ENCODE measurements around the gene SH3TC1. TPM values are rescaled to one million over a fixed set of nuclear protein-coding genes. Genes with fewer than 3 reads are reported as not detected.

Gene SH3TC1
- total RNA-seq, 4 donors from 2014 or later = 13.7 to 18.7 (median 15.2) TPM

- Histone ChIP-seq H3K36me3 (peaks cover 0 to 42% (median 2%) of the 10 kb centered on the region in 4 donors), H3K4me3 (no peak overlapping the region), H3K27me3 (no peaks in the 10 kb centered on the region), H3K9me3 (no peaks in the 10 kb centered on the region), H3K4me1 (peaks cover 7 to 25% (median 20%) of the 10 kb centered on the region in 4 donors), H3K27ac (replicated peaks in 1 of 4) (no peak overlapping the region)
- DNase-seq (ENCODE audit: extremely low spot score) = no peak
- no peak for TF ChIP-seq POLR2AphosphoS5 (IDR thresholded peaks at IDR 0.05)
- 85% methylated on average over 11 of the region's 19 CpGs for WGBS
- intact Hi-C loops (cut with DNase I) = no loop called here
Observed at GRCh38 chr4:8205241-8205707, 6.2 kb downstream of the SH3TC1 start.

GRCh38 chr4:8205749-8206611, 6.9 kb downstream of the SH3TC1 start:
- H3K4me3 ChIP-seq = no peak overlapping the region
- H3K27me3 ChIP-seq = no peaks in the 10 kb centered on the region
- WGBS = 68% methylated on average over 10 of the region's 26 CpGs
- intact Hi-C loops (cut with DNase I) = no loop called here
- TF ChIP-seq POLR2A (IDR thresholded peaks at IDR 0.05; ENCODE audit: low read depth) = no peak
- TF ChIP-seq POLR2AphosphoS5 (IDR thresholded peaks at IDR 0.05) = no peak
- TF ChIP-seq EP300 (IDR thresholded peaks at IDR 0.05) = no peak
- no peak for TF ChIP-seq CTCF (IDR thresholded peaks at IDR 0.05)
- H3K9me3 ChIP-seq = no peaks in the 10 kb centered on the region
- H3K4me1 ChIP-seq = peaks cover 5 to 20% (median 15%) of the 10 kb centered on the region in 4 donors
- DNase-seq (ENCODE audit: extremely low spot score) = no peak
- no peak overlapping the region for H3K27ac ChIP-seq (replicated peaks in 1 of 4)
- peaks cover 0 to 44% (median 2%) of the 10 kb centered on the region in 4 donors for H3K36me3 ChIP-seq

- intact Hi-C loops (cut with DNase I) = no loop called here
- peaks cover 0 to 7% (median 2%) of the 10 kb centered on the region in 4 donors for H3K4me1 ChIP-seq
- no peak for TF ChIP-seq CTCF (IDR thresholded peaks at IDR 0.05)
- no peak for TF ChIP-seq EP300 (IDR thresholded peaks at IDR 0.05)
- no peak for TF ChIP-seq POLR2AphosphoS5 (IDR thresholded peaks at IDR 0.05)
- no peak for TF ChIP-seq POLR2A (IDR thresholded peaks at IDR 0.05; ENCODE audit: low read depth)
- no peak overlapping the region for H3K27ac ChIP-seq (replicated peaks in 1 of 4)
- no peaks in the 10 kb centered on the region for H3K9me3 ChIP-seq
- H3K4me3 ChIP-seq = no peak overlapping the region
- no peaks in the 10 kb centered on the region for H3K27me3 ChIP-seq
- DNase-seq (ENCODE audit: extremely low spot score) = no peak
- WGBS = 91% methylated on average over 6 of the region's 6 CpGs
- H3K36me3 ChIP-seq = peaks cover 0 to 44% (median 2%) of the 10 kb centered on the region in 4 donors
Observed at GRCh38 chr4:8207314-8207713, 8.2 kb downstream of the SH3TC1 start.

GRCh38 chr4:8208565-8208964, 9.5 kb downstream of the SH3TC1 start:
- Histone ChIP-seq H3K4me3 (no peak overlapping the region), H3K27ac (replicated peaks in 1 of 4) (no peak overlapping the region), H3K27me3 (no peaks in the 10 kb centered on the region), H3K9me3 (no peaks in the 10 kb centered on the region), H3K4me1 (peaks cover 0 to 5% (median 0%) of the 10 kb centered on the region in 4 donors), H3K36me3 (peaks cover 0 to 48% (median 10%) of the 10 kb centered on the region in 4 donors)
- intact Hi-C loops (cut with DNase I) = no loop called here
- DNase-seq (ENCODE audit: extremely low spot score) = no peak
- 94% methylated on average over 10 of the region's 12 CpGs for WGBS
- TF ChIP-seq POLR2A (IDR thresholded peaks at IDR 0.05; ENCODE audit: low read depth) (no peak), EP300 (IDR thresholded peaks at IDR 0.05) (no peak), CTCF (IDR thresholded peaks at IDR 0.05) (no peak), POLR2AphosphoS5 (IDR thresholded peaks at IDR 0.05) (no peak)

- H3K36me3 ChIP-seq = peaks cover 0 to 52% (median 13%) of the 10 kb centered on the region in 4 donors
- H3K9me3 ChIP-seq = no peaks in the 10 kb centered on the region
- TF ChIP-seq EP300 (IDR thresholded peaks at IDR 0.05) (no peak), CTCF (IDR thresholded peaks at IDR 0.05) (no peak), POLR2AphosphoS5 (IDR thresholded peaks at IDR 0.05) (no peak)
- no peak overlapping the region for H3K27ac ChIP-seq (replicated peaks in 1 of 4)
- H3K4me1 ChIP-seq = peaks cover 0 to 5% (median 1%) of the 10 kb centered on the region in 4 donors
- WGBS = 88% methylated on average over 20 of the region's 21 CpGs
- intact Hi-C loops (cut with DNase I) = no loop called here
- no peaks in the 10 kb centered on the region for H3K27me3 ChIP-seq
- H3K4me3 ChIP-seq = no peak overlapping the region
- DNase-seq (ENCODE audit: extremely low spot score) = no peak
Observed at GRCh38 chr4:8209181-8209874, 10.2 kb downstream of the SH3TC1 start.

All from esophagus muscularis mucosa (tissue), 4 donors.